OCI-LY7 (cell line): ENCODE results near the gene DPYSL4. TPM values are rescaled to one million over a fixed set of nuclear protein-coding genes. Genes with fewer than 3 reads are reported as not detected.

Source experiments
- BruUV-seq: library from RNA; stranded (reverse); fragments of 400-500 nt; replicated peaks from 2 replicates; lab custom pipeline; 2021; lab: Mats Ljungman, UMichigan
- CTCF ChIA-PET: fragments of 300-600 bp; sonication (Branson Sonifier 250); formaldehyde crosslinking; loops from one replicate; lab custom pipeline; 2022; ENCODE audit warnings: antibody characterized with exemption; ENCODE audit not compliant: unreplicated experiment; lab: Charles Lee
- POLR2A ChIA-PET: fragments of 300-600 bp; sonication (Branson Sonifier 250); formaldehyde crosslinking; loops from one replicate; lab custom pipeline; 2022; ENCODE audit warnings: antibody characterized with exemption; lab: Charles Lee
- DNase-seq: peaks from one replicate; pipeline ENCODE4 v3.0.0-alpha.2; 2015; ENCODE audit warnings: low spot score
- H2AFZ ChIP-seq: fragments of 200-600 bp; sonication (generic), shearing (Covaris generic); 2 replicates; pipeline ENCODE4 v1.6.1; 2014; ENCODE audit warnings: mild to moderate bottlenecking, antibody characterized with exemption, low read length, moderate library complexity
- H3K27ac ChIP-seq: fragments of 200-600 bp; sonication (generic); 2 replicates; pipeline ENCODE4 v1.5.1; 2014; ENCODE audit warnings: mixed run types, low read depth, mild to moderate bottlenecking, moderate library complexity, low read length, inconsistent platforms; ENCODE audit not compliant: poor library complexity, severe bottlenecking
- H3K36me3 ChIP-seq: fragments of 200-600 bp; sonication (generic); 2 replicates; pipeline ENCODE4 v1.6.1; 2014; ENCODE audit warnings: mild to moderate bottlenecking, antibody characterized with exemption, low read length, moderate library complexity, mixed read lengths; ENCODE audit not compliant: insufficient read depth
- H3K4me1 ChIP-seq: fragments of 200-600 bp; sonication (generic); 2 replicates; pipeline ENCODE4 v1.5.1; 2014; ENCODE audit warnings: mild to moderate bottlenecking, low read length; ENCODE audit not compliant: insufficient read depth, poor library complexity, severe bottlenecking
- H3K4me2 ChIP-seq: fragments of 200-600 bp; sonication (generic); 2 replicates; pipeline ENCODE4 v1.6.1; 2014; ENCODE audit warnings: mild to moderate bottlenecking, low read length
- H3K4me3 ChIP-seq: fragments of 200-600 bp; sonication (generic); 2 replicates; pipeline ENCODE4 v1.5.1; 2014; ENCODE audit warnings: mild to moderate bottlenecking, low read depth, low read length; ENCODE audit not compliant: poor library complexity, severe bottlenecking
- H3K79me2 ChIP-seq: fragments of 200-600 bp; sonication (generic); 2 replicates; pipeline ENCODE4 v1.6.1; 2016; ENCODE audit warnings: low read depth, mild to moderate bottlenecking, low read length, moderate library complexity, mixed read lengths; ENCODE audit not compliant: insufficient read depth
- H3K9me2 ChIP-seq: fragments of 200-600 bp; sonication (generic); 2 replicates; pipeline ENCODE4 v1.6.1; 2016; ENCODE audit warnings: mild to moderate bottlenecking, low read length, mixed read lengths; ENCODE audit not compliant: insufficient read depth
- H3K9me3 ChIP-seq: fragments of 200-600 bp; sonication (generic); 2 replicates; pipeline ENCODE4 v1.6.1; 2014; ENCODE audit warnings: mild to moderate bottlenecking, mixed run types, low read length, mixed read lengths
- H4K20me1 ChIP-seq: fragments of 200-600 bp; sonication (generic); 2 replicates; pipeline ENCODE4 v1.6.1; 2014; ENCODE audit warnings: mild to moderate bottlenecking, antibody characterized with exemption, low read length, moderate library complexity, mixed read lengths; ENCODE audit not compliant: insufficient read depth
- EZH2phosphoT487 ChIP-seq: fragments of 200-600 bp; sonication (generic); IDR thresholded peaks from 2 replicates; pipeline ENCODE4 v1.6.1; 2018; ENCODE audit warnings: low read depth, borderline replicate concordance, mild to moderate bottlenecking, mixed run types, antibody characterized with exemption, low read length, moderate library complexity, mixed read lengths
- intact Hi-C: fragments of 100-400 bp; cut with micrococcal nuclease; formaldehyde crosslinking; loops from one replicate; pipeline ENCODE4 v1.10.0; 2022; ENCODE audit not compliant: unreplicated experiment
- total RNA-seq, 2 experiments: library from RNA; depleted of rRNA in 1 of 2; stranded (reverse); fragments of >200 nt in 1 of 2; shearing (Covaris generic) in 1 of 2; gene quantifications; 2 replicates each; pipeline ENCODE4 v1.2.3, GENCODE V29; 2014 to 2022
- TF ChIP-seq, protein P1 (sequence below): fragments of 200-600 bp; sonication (generic); conservative IDR thresholded peaks from 2 replicates; pipeline ENCODE4 v1.5.1; 2014; ENCODE audit warnings: mild to moderate bottlenecking, antibody characterized with exemption, low read length, moderate library complexity, mixed read lengths

DPYSL4 gene
- total RNA-seq, 2 experiments from 2014 or later, result not detected

DNA sequence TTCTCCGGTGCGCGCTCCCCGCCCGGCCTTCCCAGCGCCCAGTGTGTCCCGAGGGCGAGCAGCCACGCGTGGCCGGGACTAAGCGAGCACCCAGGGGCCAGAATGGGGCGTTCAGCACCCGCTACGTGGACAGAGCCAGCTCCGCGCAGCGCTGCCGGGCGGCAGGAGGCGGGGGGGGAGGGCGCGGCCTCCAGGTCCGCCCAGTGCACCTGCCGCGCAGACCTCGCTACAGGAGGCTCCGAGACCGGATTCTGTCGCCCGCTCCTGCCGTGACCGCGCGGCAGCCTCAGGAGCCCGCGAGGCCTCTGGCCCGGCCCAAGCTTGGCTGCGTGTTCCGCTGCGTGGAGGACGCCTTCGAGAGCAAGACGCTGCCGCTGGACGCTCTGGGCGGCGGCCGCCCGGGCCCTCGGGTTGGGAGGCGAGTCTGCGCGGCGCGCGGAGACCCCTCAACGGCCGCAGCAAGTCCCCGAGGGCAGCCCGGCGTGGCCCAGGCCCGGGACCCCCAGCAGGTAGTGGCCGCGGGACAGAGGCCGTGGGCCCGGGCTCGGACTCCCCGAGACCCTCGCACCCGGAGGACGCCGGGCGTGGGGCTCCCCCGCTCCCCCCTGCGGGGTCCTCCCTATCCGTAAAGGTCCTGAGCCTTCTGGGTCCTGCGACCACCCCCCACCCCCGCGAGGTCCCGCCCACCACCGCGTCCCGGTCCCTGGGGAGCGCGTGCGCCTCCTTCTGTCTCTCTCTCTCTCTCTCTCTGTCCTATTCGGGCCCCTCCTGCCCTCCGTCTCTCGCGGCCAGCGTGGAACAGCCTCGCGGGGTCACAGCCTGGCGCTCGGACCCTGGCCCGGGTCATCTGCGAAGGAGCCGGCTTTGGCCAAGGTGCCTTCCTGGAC is 904 bp upstream of the DPYSL4 start:
- no peak overlapping the region for H3K4me3 ChIP-seq
- no peak overlapping the region for H2AFZ ChIP-seq
- TF ChIP-seq, protein P1, sequence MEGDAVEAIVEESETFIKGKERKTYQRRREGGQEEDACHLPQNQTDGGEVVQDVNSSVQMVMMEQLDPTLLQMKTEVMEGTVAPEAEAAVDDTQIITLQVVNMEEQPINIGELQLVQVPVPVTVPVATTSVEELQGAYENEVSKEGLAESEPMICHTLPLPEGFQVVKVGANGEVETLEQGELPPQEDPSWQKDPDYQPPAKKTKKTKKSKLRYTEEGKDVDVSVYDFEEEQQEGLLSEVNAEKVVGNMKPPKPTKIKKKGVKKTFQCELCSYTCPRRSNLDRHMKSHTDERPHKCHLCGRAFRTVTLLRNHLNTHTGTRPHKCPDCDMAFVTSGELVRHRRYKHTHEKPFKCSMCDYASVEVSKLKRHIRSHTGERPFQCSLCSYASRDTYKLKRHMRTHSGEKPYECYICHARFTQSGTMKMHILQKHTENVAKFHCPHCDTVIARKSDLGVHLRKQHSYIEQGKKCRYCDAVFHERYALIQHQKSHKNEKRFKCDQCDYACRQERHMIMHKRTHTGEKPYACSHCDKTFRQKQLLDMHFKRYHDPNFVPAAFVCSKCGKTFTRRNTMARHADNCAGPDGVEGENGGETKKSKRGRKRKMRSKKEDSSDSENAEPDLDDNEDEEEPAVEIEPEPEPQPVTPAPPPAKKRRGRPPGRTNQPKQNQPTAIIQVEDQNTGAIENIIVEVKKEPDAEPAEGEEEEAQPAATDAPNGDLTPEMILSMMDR, result no peak
- no peak for TF ChIP-seq EZH2phosphoT487
- no peak overlapping the region for H3K27ac ChIP-seq
- H4K20me1 ChIP-seq, result no peaks in the 10 kb centered on the region
- H3K4me2 ChIP-seq, result no peak overlapping the region
- no peaks in the 10 kb centered on the region for H3K4me1 ChIP-seq
- BruUV-seq, result no TSS peak
- H3K9me3 ChIP-seq, result no peaks in the 10 kb centered on the region
- intact Hi-C loops, result no loop called here
- CTCF ChIA-PET, result no interaction called here
- DNase-seq, result no peak
- no peaks in the 10 kb centered on the region for H3K79me2 ChIP-seq
- POLR2A ChIA-PET, result no interaction called here
- H3K36me3 ChIP-seq, result no peaks in the 10 kb centered on the region
- H3K9me2 ChIP-seq, result no peaks in the 10 kb centered on the region

DNA sequence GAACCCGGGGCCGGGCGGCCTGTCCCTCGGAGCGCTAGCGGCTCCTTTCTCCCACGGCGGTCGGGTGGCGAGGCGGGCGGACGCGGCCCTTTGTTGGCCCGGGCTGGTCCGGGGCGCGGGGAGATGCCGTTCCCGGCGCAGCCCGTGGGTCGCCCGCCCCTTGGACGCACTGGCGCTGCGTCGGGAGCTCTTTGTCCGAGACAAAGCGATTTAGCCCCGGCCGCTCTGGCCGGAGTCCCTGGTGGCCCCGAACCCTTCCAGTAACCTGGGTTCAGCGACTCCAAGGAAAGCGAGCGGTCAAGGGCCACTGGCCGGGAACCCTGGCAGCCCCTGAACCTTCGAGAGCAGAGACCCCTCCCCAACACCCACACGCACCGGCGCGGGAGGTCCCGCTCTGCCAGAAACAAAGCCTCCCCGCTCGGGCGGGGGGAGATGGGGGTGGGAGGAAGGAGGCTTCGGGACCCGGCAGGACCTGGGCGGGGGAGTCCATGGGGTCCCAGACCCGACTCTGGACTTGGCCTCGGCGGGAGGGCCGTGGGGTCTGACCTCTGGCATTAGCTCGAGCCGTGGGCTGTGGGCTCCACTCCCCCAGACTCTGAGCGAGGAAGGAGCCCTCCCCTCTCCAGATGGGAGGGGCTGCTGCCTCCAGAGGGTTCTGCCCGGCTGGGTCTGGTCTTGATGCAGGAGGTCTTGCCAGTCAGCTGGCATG is 836 bp downstream of the DPYSL4 start:
- Histone ChIP-seq H3K4me1 (no peaks in the 10 kb centered on the region), H3K9me3 (no peaks in the 10 kb centered on the region), H2AFZ (no peak overlapping the region), H3K36me3 (no peaks in the 10 kb centered on the region), H3K27ac (no peak overlapping the region), H3K4me3 (no peak overlapping the region), H4K20me1 (no peaks in the 10 kb centered on the region), H3K9me2 (no peaks in the 10 kb centered on the region), H3K4me2 (no peak overlapping the region), H3K79me2 (no peaks in the 10 kb centered on the region)
- ChIA-PET CTCF (no interaction called here), POLR2A (no interaction called here)
- DNase-seq, result no peak
- BruUV-seq, result no TSS peak
- intact Hi-C loops, result no loop called here
- no peak for TF ChIP-seq EZH2phosphoT487
- TF ChIP-seq, protein P1, result no peak

DNA sequence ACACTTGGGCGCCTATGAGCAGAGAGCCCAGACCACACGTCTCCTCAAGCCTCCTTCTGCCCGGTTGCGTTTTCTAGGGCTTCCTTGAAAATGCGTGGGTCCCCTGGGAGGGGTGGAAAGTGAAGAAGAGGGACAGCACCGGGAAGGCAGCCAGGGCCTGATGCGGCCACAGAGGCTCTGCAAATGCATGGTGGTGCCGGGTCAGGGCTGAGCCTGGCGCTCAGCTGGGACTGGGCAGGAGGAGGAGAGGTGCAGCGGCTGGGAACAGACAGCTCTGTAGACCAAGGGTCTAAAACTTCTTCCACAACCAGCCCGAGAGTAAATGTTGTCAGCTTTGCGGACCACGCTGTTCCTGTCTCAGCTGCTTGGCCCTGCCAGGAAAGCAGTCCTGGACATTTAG is 1.6 kb downstream of the DPYSL4 start:
- Histone ChIP-seq H4K20me1 (no peaks in the 10 kb centered on the region), H3K4me3 (no peak overlapping the region), H3K9me3 (no peaks in the 10 kb centered on the region), H3K9me2 (no peaks in the 10 kb centered on the region), H3K36me3 (no peaks in the 10 kb centered on the region), H3K27ac (no peak overlapping the region), H3K4me2 (no peak overlapping the region), H3K4me1 (no peaks in the 10 kb centered on the region), H3K79me2 (no peaks in the 10 kb centered on the region), H2AFZ (no peak overlapping the region)
- no TSS peak for BruUV-seq
- TF ChIP-seq, protein P1, result no peak
- no peak for TF ChIP-seq EZH2phosphoT487
- CTCF ChIA-PET, result no interaction called here
- POLR2A ChIA-PET, result no interaction called here
- DNase-seq, result no peak
- intact Hi-C loops, result no loop called here
